ENCODE measurements around the gene ZNF511.

DNA sequence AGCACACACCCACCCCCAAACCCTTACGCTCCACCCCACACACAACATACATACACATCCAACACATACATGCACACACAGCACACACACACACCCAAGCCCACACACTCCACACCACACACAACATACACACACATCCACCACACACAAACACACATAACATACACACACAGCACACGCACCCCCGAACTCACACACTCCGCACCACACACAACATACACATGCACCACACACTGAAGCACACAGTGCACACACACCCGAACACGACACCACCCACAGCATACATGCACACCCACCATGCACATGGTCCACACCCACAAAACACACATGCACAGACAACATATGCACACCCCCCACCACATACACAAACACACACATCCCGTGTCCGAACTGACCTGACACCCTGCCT lies 40.5 kb downstream of the ZNF511 start:
- TF ChIP-seq, protein P1, sequence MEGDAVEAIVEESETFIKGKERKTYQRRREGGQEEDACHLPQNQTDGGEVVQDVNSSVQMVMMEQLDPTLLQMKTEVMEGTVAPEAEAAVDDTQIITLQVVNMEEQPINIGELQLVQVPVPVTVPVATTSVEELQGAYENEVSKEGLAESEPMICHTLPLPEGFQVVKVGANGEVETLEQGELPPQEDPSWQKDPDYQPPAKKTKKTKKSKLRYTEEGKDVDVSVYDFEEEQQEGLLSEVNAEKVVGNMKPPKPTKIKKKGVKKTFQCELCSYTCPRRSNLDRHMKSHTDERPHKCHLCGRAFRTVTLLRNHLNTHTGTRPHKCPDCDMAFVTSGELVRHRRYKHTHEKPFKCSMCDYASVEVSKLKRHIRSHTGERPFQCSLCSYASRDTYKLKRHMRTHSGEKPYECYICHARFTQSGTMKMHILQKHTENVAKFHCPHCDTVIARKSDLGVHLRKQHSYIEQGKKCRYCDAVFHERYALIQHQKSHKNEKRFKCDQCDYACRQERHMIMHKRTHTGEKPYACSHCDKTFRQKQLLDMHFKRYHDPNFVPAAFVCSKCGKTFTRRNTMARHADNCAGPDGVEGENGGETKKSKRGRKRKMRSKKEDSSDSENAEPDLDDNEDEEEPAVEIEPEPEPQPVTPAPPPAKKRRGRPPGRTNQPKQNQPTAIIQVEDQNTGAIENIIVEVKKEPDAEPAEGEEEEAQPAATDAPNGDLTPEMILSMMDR (conservative IDR thresholded peaks at IDR 0.05; ENCODE audit: low read length): no peak
- no peak for TF ChIP-seq EZH2phosphoT487 (IDR thresholded peaks at IDR 0.05; ENCODE audit: borderline replicate concordance, low read depth, low read length)

Data from OCI-LY7 (cell line).